Fibroblast of peridontal ligament (primary cell): ENCODE data around the gene ANXA11.
A peak's percentile ranks its signal among the peaks of the same experiment; 100 is the strongest.
"Not testable (repeated sequence)": the region's sequence is repeated elsewhere in the genome, so short reads cannot be mapped to it uniquely, and the experiment has no call there.

Source experiments
- DNase-seq: peaks from one replicate; pipeline ENCODE4 v3.0.0-alpha.2; 2010; ENCODE audit errors: extremely low read depth

ANXA11 gene

DNA sequence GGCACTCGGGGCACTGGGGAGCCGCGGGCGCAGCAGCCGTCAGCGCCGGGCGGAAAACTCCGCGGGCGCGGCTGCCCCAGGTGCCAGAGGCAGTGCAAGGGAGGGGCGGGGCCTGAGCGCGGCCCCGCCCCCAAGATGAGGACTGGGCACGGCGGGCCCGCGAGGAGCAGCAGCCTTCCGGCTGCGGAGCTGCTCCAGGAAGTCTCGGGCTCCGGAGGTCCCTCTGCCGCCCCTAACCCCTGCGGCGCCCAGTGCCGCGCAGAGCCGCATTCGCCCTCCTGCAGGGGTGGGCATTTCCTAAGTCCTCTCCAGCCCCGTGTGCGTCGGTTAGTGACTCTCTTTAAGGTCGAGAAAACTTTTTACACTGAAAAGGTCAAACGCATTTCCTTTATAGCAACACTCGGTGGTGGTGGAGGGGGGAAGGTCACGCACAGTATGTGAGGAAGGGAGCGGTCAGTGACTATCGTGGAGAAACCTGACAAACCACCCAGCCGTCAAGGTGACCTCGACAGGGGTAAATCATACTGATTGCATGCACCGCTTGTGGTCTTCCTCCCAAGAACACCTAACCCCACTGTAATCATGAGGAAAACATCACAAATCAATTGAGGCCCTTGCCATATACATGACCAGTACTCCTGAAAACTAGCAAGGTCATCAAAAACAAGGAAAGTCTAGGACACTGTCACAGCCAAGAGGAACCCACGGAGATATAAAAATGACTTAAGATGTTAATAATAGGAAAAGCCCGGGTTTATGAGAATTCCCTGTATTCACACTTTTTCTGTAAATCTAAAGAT is at the start of gene ANXA11:
Gene ANXA11 (minus strand): TSS at position 61 of the 800 bp plus-strand sequence. CDS start 32,676 bp downstream, outside the sequence.
- peak; percentile 54 for DNase-seq

DNA sequence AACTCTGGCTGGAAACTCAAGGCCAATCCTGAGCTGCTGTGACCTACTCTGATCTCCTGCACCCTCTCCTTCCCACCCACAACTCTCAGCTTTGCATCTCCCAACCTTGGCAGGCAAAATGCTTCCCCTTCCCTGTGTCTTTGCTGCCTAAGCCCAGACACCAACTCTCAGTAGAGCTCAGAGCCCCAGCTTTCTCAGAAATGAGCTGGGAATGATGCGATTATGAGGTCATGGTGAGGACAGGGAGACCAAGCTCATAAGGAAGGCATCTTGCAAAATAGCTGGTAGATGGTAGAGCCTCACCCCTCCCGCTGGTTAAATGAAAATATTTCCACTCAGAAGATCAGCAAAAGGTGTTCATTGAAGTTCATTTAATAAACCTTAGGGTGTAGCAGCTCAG is 49.4 kb upstream of the ANXA11 start:
- not testable (repeated sequence) for DNase-seq

- DNase-seq, result not testable (repeated sequence)
These were observed 48.6 kb upstream of the ANXA11 start for GRCh38 chr10:80253963-80254271.

- DNase-seq, result no peak
These were observed 48.1 kb upstream of the ANXA11 start for GRCh38 chr10:80253266-80253962.

- DNase-seq, result no peak
These were observed 47.1 kb upstream of the ANXA11 start for GRCh38 chr10:80252296-80252887.

DNA sequence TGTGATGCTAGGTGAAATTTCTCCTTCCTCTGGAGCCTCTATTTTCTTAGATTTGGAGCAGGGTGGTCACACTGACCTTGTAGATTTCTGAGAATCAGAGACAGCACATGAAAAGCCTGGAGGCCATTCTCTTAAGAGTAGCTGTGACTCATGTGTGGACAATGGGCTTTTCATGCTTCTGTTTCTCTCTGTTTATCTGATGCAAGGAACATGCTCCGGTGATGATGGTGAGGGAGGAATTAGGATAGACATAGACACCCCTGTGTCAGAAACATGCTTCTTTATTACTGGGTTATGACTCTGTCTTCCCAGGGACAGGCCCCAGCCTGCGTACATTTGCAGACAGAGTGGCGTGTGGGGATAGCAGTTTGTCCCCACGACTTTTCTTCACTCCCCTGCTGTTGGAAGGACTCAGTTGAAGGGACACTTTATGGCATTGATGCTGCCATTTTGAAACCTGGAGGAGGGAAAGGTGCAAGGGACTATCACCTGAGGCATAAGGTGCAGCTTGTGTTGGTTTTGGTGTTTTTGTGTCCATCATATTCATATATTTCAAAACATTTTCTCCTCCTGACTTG is 46.5 kb upstream of the ANXA11 start:
- not testable (repeated sequence) for DNase-seq

GRCh38 chr10:80250399-80250798 is 45.1 kb upstream of the ANXA11 start:
- DNase-seq, result not testable (repeated sequence)

DNA sequence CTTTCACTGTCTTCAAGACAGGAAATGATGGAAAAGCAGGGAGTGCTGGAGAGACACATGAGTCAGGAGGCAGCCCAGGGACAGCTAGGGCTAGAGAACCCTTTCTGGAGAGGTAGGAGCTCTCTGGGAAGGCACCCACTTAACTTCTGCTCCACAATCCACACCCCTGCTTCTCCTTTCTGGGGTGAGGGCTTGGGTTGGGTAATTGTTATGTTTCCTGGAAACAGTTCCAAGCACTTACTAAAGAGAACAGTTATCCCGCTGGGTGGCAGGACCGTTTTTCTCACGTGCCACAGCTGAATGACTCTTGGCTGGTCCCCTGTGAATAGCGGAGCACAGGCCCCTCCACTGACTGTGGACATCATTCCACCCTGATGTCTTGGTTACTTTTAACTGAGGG is 44.6 kb upstream of the ANXA11 start:
- DNase-seq, result not testable (repeated sequence)

GRCh38 chr10:80247611-80248010 is 42.3 kb upstream of the ANXA11 start:
- DNase-seq, result not testable (repeated sequence)

DNA sequence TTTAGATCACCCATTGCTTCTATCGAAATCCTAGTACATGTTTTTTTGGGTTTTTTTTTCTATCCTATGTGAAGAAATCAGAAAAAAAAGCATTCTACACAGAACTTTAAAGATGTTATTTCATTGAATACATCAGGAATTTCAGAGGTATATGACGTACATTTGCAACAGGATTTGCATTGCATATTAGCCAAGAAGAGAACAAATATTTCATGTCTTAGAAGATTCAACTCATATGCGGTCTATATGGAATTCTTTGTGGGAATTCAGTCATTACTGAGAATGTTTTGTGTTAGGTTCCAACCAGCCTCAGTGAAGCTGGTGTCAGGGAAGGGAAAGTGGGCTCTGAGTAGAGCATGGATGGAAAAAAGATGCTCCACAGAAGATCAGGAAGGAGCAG is 39.0 kb upstream of the ANXA11 start:
- not testable (repeated sequence) for DNase-seq

- not testable (repeated sequence) for DNase-seq
These were observed 37.0 kb upstream of the ANXA11 start for GRCh38 chr10:80242341-80242740.

DNA sequence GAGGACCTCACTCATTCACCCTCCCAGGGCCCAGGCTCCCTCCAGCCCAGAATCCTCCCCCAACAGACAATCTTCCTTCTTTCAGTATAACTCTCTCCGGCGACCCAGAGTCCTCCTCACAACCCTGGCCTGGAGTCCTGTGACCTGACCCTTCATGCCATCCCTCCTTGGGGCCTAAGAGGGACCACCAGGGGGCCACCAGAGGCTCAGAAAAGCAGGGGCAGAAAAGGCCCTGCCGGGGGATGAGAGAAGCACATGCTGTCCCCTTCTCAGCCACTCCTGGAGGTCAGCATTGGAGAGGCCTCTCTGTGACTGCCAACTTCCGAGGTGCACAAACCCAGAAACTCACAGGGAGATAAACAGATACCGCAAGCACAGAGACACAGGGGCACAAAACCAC is 31.1 kb upstream of the ANXA11 start:
- not testable (repeated sequence) for DNase-seq

GRCh38 chr10:80234331-80235235 is 29.2 kb upstream of the ANXA11 start:
- not testable (repeated sequence) for DNase-seq

GRCh38 chr10:80233871-80234270 is 28.5 kb upstream of the ANXA11 start:
- DNase-seq, result not testable (repeated sequence)

DNA sequence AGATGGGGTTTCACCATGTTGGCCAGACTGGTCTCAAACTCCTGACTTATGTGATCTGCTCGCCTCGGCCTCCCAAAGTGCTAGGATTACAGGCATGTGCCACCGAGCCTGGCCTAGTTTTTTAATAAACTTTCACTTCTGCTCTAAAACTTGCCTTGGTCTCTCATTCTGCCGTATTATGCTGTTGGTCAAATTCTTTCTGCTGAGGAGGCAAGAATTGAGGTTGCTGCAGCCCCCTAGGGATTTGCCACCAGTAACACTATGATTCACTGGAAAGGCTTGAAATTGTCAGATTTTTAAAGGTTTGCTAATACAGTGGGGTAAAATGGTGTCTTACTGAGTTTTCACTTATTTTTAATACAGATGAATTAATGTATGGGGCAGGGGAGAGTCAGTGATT is 21.4 kb upstream of the ANXA11 start:
- peak; percentile 63 for DNase-seq

DNA sequence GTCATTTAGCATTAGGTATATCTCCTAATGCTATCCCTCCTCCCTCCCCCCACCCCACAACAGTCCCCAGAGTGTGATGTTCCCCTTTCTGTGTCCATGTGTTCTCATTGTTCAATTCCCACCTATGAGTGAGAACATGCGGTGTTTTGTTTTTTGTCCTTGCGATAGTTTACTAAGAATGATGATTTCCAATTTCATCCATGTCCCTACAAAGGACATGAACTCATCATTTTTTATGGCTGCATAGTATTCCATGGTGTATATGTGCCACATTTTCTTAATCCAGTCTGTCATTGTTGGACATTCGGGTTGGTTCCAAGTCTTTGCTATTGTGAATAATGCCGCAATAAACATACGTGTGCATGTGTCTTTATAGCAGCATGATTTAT is 17.7 kb upstream of the ANXA11 start:
- DNase-seq, result not testable (repeated sequence)

DNA sequence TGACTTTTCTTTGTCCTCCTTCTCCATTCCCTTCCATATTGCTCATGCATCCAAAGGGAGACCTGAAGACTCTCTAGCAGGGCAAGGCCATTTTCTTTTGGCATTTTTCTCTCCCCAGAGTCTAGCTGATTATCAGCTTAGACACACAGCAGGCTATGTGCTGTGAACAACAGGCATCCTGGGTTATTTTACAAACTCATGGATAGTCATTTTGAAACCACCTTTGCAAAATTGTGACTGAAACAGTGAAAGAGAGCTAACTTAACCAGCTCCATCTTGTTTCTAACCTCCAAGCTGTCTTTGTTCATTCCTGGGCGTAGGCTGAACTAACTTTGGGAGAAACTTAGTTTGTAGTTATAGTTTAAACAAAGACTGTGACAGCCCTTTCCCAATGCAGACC is 13.5 kb upstream of the ANXA11 start:
- not testable (repeated sequence) for DNase-seq

DNA sequence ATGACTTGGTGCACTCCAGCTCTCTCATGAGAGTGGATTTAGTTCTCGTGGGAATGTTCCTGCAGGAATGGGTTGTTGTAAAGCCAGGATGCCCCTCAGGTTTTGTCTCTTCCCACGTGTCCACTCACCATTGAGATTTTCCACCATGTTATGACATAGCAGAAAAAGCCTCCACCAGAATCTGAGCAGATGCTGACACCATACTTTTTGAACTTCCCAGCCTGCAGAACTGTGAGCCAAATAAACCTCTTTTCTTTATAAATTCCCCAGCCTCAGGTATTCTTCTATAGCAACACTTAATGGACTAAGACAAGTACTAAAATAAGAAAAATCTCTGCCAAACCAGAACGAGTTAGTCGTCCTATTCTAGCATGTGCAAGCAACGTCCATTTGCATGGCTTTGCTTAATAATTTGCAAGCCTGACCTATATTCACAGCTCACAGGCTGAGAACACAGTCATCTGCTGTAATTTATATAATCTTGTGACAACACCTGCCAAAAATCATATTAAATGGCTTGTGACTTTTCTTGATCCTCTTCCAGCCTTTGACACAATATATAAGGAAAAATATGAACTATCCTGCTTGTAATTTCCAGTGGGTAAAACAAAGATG is 9.1 kb upstream of the ANXA11 start:
- not testable (repeated sequence) for DNase-seq

- not testable (repeated sequence) for DNase-seq
These were observed 7.3 kb upstream of the ANXA11 start for GRCh38 chr10:80212535-80213115.

DNA sequence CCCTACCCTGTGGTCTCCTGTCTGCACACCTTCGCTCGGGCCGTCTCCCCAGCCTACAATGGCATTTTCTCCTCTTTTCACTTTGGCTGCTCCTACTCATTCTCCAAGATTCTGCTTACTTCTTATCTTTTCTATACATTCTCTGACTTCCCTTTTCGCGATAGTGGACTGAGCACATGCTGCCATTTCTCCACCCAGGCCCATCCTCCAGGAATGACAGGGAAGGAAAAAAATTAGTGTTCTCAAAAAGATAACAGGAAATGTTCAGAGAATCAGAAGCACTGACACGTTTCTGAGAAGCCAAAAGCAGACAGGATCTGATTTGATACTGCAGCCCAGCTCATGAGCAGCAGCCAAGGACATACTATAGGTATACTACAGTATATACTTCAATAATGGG is 6.4 kb upstream of the ANXA11 start:
- DNase-seq, result no peak

DNA sequence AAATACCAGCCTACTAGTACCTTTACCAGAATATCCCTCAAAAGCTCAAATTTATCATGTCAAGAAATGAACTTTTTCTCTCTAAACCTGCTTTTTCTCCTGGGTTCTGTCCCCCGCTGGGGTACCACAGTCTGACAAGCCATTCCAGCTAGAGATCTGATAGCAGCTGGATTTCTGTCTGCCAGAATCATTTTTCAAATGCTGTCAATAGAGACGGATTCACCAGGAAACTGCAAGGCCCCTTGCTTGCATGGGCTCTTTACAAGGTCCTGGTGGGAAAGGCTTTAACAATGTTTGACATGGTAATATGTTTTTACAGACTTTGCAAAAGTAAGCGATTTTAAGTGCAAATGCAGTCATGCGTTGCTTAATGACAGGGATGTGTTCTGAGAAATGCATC is 4.9 kb upstream of the ANXA11 start:
- no peak for DNase-seq
